NCI-H748 treated with DMSO at 0.1 percent for 48 hours (cell line): ENCODE results near the gene FAM229A.

Experiments used
- DNase-seq: peaks from one replicate; lab custom pipeline; 2025; lab: John Stamatoyannopoulos, UW

The FAM229A gene

GRCh38 chr1:32349211-32349708, 13.0 kb downstream of the FAM229A start:
- DNase-seq = no peak

DNA sequence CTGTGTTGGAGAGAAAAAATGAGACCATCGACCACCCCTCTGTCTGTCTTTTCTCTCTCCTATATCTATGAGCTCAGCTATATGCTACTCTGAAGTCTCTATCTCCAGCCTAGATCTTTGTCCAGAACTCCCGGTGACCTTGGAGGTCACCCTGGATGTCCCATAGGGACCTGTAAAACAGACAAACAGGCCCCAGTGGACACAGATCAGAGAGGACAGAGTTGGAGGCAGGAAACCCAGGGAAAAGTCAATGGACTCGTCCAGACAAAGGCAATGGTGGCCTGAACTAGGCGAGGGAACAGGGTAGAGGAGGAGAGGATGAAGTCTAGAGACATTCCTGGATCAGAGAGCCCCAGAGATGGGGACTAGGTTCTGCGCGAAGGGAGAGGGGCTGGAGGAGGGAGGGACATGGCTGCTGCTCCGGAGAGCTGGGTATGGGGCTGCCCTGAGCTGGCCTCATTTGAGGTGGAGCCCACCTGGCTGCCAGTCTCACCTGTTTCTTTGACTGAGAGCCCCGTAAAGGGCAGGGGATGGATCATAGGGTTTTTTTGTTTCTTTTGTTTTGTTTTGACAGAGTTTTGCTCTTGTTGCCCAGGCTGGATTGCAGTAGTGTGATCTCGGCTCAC, 15.6 kb downstream of the FAM229A start:
- DNase-seq = no peak

- DNase-seq = no peak
Observed at GRCh38 chr1:32345289-32345827, 16.9 kb downstream of the FAM229A start.

- DNase-seq = no peak
Observed at GRCh38 chr1:32342704-32343103, 19.6 kb downstream of the FAM229A start.

DNA sequence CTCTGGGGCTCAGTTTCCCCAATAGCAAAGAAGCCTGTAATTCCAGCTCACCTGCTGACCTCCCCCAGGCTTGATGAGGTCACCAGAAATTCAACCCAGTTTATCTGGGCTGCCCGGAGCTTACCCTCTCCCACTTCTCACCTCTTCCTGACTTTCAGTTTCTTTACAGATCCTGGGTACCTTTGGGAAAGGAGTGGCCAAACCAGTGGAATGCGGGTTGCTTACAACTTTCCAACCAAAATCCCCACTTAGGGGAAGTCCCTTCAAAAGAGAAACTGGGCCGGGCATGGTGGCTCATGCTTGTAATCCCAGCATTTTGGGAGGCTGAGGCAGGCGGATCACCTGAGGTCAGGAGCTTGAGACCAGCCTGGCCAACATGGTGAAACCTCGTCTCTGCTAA, 20.3 kb downstream of the FAM229A start:
- no peak for DNase-seq

GRCh38 chr1:32341186-32341757, 21.0 kb downstream of the FAM229A start:
- DNase-seq = no peak

DNA sequence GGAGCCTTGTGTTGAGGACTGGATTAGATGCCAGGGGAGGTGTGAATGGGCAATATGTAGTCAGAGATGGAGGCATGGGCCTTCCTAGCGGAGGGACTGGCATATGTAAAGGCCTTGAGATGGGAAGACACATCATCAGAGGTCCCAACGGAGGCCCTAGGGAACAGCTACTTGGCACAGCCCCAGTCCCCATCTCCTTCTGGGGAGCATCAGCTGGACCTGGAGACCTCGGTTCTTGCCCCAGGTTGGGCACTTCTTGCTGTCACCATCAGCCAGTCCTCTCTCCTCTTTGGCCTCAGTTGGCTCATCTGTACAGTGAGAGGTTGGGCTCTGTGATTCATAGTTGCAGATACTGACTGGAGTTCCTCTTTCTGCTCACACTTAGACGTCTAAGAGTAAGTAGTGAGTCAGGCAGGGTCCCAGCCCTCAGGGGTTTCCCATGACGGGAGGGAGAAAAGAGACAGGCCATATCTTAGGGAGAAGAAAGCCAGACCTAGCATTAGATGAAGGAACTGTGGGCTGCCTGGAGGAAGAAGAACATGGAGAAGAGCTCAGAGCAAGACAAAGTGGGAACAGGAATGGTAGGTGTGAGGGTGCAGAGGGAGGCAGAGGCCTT, 22.8 kb downstream of the FAM229A start:
- DNase-seq = no peak

- DNase-seq = no peak
Observed at GRCh38 chr1:32338637-32339145, 23.6 kb downstream of the FAM229A start.

GRCh38 chr1:32337855-32338636, 24.2 kb downstream of the FAM229A start:
- DNase-seq = no peak

DNA sequence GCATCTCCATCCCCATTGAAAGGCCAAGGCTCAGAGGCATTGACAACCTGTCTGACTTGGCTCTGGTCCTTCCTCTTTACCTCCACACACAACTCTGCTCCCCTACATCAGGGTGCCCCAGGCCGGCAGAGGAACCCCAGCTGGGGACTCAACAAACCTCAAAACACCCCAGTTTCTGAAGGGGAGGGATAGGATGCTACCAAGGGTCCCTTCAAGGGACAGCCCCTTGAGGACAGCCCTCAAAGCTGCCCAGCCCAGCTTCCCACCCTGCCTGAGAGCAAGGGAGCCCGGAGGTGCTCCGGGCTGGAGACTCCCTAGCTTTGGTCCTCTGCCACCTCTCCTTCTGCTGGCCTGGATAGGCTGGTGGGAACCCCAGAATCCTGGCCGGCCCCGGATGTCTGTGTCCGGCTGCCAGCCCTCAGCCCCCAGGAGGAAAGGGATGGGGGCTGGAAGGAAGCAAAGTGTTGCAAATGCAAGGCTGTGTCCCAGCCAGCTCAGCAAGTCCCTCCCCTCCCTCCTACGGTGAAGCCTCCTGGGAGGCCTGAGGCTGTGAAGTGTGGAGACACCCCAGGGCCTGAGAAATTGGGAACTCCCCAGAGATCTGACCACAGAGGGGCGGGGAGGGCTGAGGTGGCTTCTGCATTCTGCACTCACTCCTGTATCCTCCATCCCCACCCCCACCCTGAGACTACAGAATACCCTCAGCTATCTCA, 25.2 kb downstream of the FAM229A start:
- no peak for DNase-seq

- no peak for DNase-seq
Observed at GRCh38 chr1:32336591-32336932, 25.7 kb downstream of the FAM229A start.

DNA sequence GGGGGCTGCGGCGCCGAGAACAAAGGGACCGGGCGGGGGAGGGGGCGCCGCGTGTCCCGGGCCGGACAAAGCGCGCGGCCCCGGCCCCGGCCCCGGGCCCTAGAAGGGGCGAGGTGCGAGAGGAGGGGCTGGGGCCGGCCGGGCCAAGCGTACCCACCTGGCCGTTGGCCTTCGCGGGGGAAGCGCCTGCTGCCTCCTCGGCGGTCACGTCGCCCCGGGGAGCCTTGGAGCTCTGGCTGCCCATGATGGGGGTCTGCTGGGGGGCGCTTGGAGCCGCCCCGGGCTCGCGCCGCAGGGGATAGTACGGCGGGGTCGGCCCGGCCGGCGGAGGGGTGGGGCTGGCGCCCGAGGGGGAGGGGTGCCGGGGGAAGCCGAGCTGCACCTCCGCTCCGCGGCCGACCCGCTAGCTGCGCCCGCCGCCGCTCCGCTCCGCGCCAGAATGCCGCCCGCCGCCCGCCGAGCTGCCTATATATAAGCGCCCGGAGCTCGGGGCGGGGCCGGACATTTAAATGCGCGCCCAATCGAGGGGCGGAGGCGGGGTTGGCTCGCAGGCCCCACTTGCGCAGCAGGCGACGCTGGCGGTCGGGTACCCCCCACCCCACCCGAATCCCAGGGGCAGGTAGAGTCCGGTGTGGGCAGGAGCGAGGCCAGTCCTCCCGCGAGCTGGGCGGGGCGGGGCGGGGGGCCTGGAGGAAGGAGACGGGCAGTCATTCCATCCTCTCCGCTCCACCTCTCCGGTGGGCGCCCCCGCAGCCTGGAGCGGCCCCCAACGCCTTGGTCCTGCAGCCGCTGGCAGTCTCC, 26.3 kb downstream of the FAM229A start, which contains the start of gene MARCKSL1:
TSS of gene MARCKSL1 (minus strand) at position 444 of the 801 bp plus-strand sequence. CDS start at position 244, 200 bp downstream.
- peak; percentile 23 for DNase-seq

DNA sequence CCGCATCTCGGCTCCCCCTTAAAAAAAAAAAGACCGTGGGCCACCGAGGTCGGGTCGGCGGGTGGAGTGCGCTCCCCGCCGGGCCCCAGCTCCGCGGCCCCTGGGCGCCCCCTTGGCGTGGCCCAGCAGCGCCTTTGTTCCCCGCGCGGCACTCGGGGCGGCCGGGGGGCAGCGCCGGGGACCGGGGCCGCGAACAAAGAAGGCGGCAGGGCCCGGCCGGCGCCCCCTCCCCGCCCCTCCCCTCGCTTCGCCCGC, 26.8 kb downstream of the FAM229A start:
- DNase-seq = no peak

DNA sequence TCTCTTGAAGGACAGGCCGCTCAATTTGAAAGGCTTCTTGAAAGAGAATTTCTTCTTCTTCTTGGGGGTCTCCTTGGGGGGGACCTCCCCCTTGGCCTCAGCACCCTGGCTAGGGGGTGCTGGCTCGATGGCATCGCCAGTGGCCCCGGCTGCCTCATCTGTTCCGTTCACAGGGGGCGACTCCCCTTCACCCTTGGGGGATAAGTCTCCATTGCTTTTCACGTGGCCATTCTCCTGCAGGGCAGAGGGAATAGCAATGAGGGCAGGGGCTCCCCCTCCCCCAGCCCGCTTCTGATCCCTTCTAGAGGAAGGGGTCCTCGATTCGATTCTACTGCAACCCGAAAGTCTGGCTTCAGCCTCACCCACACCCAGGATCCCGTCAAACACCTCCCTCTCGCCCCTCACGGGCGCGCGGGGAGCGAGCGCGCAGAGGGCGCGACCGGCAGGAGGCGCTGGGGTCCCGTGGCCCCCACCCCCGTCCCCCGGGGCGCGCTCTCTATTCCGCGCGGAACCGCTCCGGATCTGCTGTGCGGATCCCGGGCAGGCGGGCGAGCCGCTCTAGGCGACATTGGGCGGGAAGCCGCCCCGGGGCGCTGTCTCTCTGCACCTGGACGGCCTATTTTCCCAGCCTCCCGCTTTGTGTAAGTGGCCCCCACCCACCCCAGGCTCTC, 27.3 kb downstream of the FAM229A start:
- DNase-seq = no peak

DNA sequence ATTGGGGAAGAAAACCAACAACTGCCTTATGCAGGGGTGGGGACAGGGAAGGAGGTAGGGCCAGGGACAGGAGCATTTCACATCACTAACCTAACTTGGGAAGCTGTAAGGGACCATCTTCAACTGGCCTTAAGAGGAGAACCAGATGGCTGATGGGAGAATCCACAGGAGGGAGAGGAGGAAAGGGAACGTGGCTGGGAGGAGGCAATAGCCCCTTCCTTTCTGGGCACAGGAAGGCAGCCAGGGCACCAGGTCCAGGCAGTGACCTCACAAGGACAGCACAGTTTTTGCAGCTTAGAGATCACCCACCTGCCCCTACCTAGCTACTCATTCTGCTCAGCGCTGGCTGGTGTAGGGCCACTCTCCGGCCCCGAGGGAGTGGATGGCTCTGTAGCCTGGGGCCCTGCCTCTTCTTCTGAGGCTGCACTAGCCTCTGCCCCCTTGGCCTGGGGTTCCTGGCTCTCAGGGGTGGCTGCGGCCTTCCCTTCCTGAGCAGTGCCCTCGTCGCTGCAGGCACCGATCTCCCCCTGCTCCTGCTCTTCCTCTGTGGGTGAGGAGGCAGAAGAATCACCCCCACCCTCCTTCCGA, 27.9 kb downstream of the FAM229A start:
- no peak for DNase-seq

DNA sequence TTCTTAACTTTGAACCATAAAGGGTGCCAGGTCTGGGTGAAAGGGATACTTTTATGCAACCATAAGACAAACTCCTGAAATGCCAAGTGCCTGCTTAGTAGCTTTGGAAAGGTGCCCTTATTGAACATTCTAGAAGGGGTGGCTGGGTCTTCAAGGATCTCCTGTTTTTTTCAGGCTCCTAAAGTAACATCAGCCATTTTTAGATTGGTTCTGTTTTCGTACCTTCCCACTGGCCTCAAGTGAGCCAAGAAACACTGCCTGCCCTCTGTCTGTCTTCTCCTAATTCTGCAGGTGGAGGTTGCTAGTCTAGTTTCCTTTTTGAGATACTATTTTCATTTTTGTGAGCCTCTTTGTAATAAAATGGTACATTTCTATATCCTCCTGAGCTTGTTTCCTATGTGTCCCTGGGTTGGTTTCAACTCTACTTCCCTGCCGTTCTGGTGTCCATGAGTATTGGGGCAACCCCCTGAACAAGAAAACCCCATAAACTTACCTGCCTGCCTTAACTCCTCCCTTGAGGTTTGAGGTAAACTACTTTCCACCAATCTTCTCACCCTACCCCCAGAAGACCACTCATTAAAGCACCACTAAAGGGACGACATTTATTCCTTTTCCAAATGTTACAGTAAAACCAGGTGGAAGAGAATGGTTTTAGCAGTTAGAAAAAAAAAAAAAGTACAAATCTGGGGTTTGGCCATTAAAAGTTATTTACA, 28.9 kb downstream of the FAM229A start:
- DNase-seq = no peak

GRCh38 chr1:32332290-32333079, 29.8 kb downstream of the FAM229A start:
- no peak for DNase-seq

DNA sequence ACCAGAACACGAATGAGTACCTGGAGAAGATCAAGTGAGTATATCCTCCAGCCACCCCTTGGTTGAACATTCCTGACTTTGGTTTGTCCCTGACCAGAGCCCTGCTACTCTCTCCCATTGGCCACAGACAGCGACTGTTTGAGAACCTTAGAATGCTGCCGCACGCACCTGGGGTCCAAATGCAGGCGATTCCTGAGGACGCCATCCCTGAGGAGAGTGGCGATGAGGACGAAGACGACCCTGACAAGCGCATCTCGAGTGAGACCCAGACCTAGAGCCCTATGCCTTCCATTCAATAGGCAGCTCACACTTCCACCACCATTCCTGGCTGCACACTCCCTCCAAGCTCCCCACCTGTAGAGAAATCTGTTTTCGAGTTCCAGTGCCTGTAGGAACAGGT, 30.7 kb downstream of the FAM229A start:
- DNase-seq = no peak
